Left lobe of liver (tissue), 2 donors: ENCODE data around the gene PKD1. TPM values are rescaled to one million over a fixed set of nuclear protein-coding genes. Genes with fewer than 3 reads are reported as not detected.

Experiments used
- ATAC-seq: fragments of 200-7000 bp; cut with Tn5 transposase; one replicate; pipeline ENCODE4 v1.9.1; 2020; ENCODE audit warnings: mild to moderate bottlenecking, moderate library complexity
- DNase-seq: peaks from one replicate; pipeline ENCODE4 v3.0.0-alpha.2; 2020; ENCODE audit warnings: low spot score
- total RNA-seq: library from RNA; stranded (reverse); gene quantifications from one replicate; pipeline ENCODE4 v1.2.1, GENCODE V29; 2021
- donor health status: DM: no; HTN: no; CAD: no; lungs with moderate emphysema.
- donor health status: DM: no; HTN: yes; CAD: no.

Gene PKD1
- total RNA-seq, 1 donor from 2014 or later: 65.0 TPM

DNA sequence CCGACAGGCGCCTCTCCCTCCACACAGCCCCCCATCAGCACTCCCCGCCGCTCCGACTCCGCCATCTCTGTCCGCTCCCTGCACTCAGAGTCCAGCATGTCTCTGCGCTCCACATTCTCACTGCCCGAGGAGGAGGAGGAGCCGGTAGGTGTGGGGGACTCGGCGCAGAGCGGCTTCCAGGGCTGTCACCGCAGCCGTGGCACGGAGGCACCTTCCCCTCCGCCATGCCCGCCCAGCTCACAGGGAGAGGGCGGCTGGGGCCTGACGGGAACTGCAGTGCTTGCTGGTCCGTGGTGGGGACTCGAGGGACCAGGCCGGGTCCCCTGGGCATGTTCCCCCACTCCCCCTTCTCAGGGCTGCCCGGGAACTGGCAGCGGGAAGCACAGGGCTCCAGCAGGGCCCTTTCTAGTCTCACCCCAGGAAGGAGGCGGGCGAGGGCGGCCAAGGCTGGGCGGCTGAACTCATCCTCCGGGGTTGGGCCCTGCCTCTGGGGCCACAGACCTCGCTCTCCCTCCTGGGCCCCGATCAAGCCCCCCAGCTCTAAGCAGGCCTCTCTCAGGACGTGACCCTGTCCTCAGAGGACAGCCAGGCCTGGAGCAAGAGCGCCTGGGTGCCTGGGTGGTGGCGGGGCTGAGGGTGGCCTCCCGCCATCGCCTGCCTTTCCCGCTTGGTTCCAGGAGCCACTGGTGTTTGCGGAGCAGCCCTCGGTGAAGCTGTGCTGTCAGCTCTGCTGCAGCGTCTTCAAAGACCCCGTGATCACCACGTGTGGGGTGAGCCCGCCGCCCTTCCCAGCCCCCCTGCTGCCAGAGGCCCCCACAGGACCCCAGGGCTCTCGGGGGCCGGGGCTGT lies 35.1 kb upstream of the PKD1 start:
- ATAC-seq: no peak

DNA sequence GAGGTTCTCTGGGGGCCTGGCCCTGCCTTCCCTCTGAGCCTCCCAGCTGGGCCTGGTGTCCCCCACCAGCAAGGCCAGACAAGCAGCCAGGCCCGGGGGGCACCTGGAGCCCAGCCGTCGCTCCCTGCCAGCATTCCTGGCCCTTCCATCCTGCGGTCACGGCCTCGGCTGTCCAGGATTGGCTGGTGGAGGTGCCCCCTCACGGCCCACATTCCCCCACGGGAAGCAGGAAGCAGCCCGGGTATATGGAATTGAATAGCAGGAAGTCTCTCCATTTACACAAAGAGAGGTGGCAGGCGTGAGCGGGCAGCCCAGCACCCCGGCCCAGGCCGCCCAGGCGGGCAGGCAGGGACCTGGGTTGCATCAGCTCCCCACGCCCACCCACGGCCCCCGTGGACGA lies 34.4 kb upstream of the PKD1 start:
- ATAC-seq (no peak), DNase-seq (no peak)

More for the DNA sequence above, 35.1 kb upstream of the PKD1 start:
- DNase-seq: no peak

DNA sequence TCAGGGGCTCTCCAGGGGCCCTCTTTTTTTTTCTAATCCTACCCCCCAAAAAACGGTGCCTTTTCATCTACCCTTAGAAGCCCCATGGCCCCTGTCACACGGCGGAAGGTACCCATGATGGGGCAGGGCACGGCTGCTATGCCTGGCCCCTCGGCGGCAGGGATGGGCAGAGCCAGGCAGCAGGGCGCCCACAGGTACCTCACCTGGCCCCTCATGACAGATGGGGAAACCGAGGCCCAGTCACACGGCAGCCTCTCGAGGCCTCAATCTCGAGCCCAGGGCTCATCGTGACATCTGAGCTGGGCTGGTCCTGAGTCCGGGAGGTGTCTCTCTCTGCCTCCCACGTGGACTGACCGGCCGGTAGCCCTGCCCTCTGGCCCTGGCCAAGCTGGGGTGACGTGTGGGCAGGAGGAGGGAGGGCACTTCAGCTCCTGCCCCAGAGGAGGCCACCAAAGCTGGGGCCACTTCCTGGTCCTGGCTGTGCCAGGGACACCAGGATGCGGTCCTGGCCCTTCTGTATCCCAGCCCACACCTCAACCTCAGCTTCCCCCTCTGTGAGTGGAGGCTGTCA lies 31.5 kb upstream of the PKD1 start:
- DNase-seq (peak; percentile 67), ATAC-seq (peak; percentile 69)

DNA sequence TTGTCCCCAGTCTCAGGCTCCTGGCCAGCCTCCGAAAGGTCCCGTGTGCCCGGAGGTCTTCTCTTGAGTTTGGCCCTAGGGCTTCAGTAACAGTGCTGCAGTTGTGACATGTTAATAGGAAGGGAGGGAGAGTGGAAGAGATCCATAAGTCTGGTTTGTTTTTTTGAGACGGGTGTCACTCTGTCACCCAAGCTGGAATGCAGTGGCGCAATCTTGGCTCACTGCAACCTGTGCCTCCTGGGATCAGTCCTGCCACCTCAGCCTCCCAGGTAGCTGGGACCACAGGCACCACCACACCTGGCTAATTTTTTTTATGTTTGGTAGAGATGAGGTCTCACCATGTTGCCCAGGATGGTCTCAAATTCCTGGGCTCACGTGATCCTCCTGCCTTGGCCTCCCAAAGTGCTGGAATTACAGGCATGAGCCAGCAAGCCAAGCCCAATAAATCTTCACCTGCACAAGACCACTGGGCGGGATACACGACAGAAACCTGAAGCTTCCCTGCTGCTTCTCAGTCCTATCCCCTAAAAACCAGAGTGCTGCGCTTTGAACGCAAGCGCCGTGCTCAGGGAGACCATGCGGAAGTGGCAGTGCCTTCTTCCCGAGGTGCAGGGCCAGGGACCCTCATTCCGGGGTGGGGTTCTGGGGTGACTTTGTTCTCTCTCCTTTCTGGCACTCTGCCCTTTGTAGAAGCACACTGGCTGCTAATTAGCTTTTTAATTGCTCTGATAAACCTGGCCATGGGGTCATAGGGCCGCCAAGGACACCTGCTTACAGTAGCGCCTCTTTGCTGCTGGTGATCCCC lies 30.8 kb upstream of the PKD1 start:
- ATAC-seq: peak; percentile 62
- peak; percentile 74 for DNase-seq

DNA sequence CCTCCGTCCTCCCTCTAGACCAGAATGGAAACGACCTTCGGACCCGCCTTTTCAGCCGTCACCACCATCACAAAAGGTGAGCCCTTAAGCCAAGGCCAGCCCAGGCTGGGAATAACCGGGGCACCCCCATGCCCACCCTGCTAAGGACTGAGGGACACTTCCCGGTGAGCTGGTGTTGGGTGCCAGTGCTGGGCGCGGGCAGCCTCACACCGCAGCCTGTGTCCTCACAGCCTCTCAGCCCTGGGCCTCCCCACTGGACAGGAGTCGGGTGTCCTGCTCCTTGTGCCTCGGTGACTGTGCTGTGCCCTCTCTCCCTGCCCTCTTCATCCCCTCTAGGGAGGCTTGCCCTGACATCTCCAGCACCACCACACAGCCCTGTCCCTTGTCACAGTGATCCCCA lies 30.2 kb upstream of the PKD1 start:
- DNase-seq (no peak), ATAC-seq (no peak)

DNA sequence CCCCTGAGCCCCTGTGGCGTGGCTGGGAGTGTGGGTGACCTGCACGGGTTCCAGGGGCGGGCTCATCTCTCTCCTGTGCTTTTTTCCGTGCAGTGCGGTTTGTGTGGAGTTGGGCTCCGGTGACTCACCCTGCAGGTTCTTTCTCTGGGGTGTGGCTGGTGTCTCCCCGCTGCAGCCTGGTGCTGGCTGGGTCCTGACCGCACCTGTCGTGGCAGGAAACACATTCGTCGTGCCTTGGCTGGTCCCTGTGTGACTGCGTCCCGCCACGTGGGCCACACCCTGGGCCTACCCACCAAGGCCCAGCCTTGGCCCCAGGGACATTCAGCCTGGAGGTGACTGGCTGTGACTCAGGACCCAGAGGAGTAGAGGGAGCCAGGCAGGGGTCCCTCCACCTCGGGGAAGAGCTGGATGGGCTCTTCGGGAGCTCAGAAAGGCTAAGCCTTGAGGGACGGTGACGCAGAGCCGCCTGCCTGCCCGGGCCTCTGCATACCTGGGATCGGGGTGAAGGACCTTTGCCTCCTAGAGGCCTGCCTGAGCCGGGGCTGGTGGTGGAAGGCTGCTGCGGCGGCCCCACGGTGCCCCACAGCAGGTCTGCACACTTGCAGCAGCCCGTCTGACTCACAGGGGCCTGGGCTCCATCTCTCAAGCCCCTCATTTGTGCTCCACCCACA lies 27.6 kb upstream of the PKD1 start:
- DNase-seq (no peak), ATAC-seq (no peak)

DNA sequence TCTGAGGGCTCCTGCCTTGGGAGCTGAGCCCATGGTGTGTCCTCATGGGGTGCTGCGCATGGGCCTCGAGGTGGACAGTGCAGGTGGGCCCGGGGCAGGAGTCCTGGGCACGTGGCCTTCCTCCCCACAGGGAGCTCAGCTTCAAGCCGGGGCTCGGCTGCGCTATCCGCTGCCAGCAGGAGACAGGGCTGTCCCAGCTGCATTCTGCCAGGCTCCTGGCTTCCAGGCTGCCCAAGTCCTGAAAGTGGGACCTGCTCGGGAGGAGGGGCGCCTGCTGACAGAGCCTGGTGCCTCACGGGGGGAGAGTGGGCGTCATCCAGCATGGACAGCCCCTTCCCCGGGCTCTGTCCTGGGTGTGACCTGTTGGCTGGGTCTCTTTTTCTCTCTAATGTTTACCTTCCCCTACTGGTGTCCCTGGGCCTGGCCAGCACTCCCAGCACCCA lies 27.0 kb upstream of the PKD1 start:
- ATAC-seq (no peak), DNase-seq (no peak)

DNA sequence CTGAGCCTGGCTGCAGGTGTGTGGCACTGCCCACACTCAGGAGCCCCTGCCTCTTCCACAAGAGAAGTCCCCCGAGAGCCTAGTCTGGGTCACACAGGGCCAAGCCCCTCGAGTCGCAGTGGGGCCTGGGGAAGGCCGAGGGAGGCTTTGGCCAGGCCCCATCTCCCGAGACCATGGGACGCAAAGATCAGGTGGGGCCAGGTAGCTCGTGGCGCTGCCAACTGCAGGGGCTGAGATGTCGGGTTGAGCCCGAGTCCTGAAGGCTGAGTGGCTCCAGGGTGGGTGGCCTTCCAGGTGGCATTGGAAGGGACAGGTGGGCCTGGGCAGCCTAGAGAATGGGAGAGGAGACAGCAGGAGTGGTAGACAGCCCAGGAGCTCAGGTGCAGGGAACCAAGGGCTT lies 26.2 kb upstream of the PKD1 start:
- no peak for DNase-seq
- ATAC-seq: no peak

DNA sequence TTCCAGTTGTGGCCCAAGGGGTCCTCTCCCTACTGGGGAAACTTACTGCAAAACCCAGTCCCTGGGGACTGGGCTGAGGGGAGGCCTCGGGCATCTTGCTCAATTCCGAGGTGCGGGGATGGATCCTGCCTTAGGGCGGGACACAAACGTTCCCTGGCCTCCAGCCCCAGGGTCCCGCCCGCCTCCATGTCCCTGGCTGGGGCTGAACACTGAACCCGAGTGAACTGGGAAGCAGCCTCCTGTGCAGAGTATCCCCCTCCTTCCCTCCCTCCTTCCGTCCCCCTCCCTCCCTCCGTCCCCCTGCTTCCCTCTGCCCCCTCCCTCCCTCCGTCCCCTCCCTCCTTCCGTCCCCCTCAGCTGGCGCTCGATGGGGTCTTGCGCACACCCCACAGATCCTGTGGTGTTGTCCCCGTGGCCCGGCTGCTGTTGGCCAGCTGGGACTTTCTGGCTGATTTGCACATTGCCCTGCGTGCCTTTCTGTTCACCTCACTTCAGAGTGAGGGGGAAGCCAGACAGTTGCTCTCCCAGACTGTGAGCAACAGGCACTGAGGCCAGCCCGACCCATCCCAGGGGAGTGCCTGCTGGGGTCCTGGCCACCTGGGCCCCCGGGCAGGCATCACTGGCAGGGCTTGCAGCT lies 25.3 kb upstream of the PKD1 start:
- ATAC-seq: peak; percentile 22
- DNase-seq: peak; percentile 73

DNA sequence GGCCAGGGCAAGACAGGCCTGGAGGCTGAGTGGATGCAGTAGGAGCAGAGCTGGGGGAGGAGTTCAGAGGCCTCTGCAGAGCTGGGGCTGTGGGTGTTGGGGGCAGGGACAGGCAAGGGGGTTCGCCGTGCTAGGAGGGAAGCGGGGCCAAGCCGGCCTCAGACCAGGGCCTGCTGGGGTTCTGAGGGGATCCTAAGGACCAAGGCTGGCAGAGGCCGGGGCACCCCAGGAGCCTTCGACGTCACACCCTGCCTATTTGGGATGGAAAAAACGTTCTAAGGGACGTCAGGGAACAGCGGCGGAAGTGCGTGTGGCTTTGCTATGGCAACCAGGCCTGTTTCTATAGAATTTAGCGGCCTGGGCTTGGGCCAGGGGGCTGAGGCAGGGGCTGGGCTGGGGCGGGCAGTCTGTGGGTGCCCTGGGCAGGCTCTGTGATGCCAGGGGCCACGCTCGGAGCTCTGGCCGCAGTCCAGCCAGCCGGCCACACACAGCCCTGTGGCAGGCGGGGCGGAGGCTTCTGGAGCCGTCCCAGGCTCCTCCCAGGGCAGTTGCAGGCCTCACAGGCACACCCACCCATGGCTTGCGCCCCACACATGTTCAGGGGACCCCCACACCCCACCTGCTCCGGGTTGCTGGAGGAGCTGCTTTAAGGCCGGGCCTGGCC lies 23.6 kb upstream of the PKD1 start:
- DNase-seq (peak; percentile 88), ATAC-seq (peak; percentile 31)

DNA sequence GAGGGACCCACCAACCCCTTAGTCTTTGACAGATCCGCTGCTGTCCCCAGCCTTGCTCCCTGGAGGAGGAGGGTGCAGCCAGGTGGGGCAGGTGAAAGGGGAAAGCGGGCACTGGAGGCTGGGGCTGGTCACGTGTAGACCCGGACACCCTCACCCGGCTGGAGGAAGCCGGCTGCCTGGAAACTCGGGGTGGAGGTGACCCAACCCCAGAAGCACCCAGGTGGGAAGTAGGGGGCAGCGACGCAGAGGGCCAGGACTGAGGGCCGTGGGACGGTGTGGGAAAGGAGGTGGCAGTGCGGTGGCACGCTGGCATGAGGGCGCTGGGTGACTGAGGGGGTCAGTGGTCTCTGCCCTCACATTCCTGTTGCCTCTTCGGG lies 22.6 kb upstream of the PKD1 start:
- ATAC-seq (peak; percentile 0), DNase-seq (no peak)

DNA sequence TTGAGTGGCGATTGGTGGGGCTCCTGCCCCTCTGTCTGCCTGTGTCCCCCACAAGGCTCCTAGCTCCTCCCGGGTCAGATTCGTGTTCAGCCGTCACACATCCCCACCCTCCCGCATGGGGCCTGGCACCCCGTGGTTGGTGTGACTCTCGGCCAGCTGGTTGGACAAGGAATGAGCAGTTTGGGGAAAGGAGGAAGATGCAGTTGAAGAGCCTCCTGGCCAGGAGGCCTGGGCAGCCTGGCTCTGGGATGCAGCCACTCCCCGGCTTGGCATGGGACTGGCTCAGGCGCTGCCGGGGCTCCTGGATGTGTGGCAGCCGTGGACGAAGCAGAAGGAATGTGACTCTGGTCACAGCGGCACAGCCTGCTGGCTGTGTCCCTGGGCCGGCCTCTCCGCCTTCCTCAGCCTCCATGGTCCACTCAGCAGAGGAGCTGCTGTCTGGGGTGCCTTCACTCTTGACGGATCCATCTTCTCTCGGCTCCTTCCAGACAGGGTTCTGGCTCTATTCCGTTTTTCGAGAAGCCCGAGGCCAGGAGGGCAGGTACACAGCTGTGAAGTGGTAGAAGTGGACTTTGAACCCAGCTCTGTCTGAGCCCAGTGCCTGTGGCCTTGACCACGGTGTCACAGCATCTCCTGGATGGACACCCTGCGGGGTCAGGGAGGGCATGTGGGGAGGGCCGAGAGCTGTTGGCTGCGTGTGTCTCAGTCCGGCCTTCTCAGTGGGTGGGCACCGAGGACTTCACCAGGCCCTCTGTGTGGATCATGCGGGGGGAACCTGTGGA lies 22.0 kb upstream of the PKD1 start:
- ATAC-seq (peak; percentile 38), DNase-seq (peak; percentile 93)

DNA sequence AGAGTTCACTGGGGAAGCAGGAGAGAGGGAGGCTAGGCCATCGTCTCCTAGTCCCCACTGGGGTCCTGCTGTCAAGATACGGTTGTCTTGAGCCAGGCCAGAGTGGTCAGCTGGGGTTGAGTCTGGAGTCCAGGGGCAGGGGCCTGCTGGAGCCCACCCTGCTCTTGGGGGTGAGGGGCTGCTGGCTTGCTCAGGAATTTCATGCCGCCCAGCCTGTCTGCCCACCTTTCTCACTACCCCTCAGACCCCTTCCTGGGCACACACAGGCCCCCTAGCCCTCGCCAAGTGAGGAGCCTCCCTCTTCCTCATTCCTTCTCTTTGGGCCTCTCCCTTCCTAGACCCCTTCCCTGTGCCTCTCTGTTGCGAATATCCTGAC lies 21.1 kb upstream of the PKD1 start:
- DNase-seq (no peak), ATAC-seq (no peak)

DNA sequence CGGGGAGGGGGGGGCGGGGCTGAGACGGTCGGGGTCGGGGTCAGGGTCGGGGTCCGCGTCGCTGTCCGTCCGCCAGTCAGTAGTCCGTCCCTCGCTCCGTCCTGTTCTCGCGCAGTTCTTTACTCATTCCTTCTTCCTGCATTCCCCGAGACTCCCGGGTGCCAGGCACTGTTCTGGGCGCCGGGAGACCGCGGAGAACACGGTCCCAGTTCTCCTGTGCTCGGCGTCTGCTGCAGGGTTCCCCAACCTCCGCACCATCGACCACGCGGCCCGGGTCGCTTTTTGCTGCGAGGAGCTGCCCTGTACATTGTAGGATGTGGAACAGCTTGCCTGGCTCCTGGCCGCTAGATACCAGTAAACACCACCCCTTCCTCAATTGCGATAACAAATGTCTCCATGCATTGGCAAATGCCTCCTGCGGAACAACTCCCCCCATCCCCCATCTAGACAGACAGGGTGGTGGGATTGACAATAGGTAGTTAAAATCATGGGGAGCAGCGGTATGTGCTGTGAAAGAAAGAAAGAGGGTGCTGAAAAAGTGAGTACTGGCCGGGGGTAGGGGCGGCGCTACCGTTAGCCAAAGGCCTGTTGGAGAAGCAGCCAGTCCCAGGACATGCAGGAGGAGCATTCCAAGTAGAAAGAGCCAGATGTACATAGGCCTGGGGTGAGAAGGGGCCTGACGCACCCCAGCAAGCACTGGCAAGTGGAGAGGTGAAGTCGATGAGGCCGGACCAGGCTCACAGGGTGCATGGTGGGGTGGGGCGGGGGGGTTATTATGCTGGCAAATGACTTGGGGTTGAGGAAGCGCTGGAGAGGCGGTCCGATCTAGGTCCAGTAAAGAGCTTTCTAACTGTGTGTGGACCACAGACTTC lies 20.5 kb upstream of the PKD1 start:
- ATAC-seq (no peak), DNase-seq (no peak)

DNA sequence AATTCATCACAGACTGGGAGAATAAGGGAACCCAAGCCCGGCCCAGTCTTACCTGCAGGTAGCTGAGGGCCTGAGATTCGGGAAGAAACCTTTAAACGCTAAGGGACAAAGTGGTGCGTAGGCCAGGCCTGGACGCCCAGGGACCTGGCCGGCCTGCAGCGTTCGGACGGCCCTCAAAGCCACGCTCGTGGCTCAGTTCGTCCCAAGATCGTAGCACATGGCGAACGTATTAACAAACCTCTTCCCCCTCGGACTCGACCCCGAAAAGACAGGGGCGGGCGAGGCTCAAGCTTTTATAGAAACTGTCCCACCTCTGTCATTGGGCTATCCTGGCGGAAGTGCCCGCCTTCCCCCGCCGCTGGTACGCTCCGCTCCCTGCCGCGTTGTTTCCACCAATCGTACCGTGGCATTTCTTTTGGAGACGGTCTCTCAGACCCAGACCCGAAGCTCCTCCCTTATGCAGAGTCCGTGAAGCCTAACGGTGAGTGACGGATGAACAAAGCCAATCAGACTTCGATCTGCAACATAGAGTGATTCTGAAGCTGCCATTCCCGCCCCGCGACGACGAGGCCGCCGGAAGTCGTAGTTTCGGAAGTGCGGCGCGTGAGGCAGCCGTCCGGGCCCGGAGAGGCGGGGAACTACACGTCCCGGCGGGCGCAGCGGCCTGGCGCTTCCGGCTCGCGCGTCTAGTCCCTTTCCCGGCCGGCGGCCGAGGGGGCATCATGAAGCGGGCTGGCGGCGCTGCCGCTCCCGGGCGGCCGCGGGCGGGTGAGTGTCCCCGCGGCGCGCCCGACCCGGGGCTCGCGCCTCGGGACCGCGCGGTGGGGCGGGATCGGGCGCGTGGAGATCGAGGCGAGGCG lies 19.6 kb upstream of the PKD1 start, which contains the start of gene TRAF7:
TSS of gene TRAF7 (plus strand) at position 692 of the 860 bp plus-strand sequence. CDS start 8,139 bp downstream, outside the sequence.
- peak; percentile 99 for DNase-seq
- peak; percentile 54 for ATAC-seq

DNA sequence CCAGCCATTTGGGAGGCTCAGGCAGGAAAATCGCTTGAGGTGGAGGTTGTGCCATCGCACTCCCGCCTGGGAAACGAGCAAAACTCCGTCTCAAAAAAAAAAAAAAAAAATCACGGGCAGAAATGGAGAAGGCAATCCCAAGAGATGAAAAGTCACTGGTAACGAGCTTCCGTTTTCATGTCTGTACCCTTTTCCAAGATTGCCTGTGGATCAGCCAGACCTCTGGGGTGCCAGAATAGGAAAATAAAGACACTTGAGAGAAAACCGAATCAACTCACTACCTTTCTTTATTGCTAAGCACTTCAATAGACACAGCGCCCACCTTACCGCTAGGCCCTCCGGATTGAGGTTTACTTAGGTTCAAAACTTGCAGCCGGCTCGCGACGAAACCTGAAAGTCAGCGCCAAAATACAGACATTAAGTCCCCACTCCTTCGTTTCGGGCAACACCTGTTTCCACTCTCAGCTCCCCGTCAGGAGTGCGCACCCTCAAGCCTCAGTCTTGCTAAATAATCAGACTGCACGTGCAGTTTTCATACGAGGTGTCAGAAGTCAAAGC lies 18.9 kb upstream of the PKD1 start:
- no peak for DNase-seq
- ATAC-seq: no peak
